SK-N-SH (cell line): ENCODE results near the gene MMP24OS.

Experiments used
- ELF1 ChIP-seq: IDR thresholded peaks from 2 replicates; pipeline ENCODE4 v1.4.0; 2012
- EP300 ChIP-seq, 2 experiments: IDR thresholded peaks; 2 replicates each; pipeline versions ENCODE4 v1.4.0 to v1.6.1; 2012; ENCODE audit warnings: borderline replicate concordance in 1 of 2, low read depth in 1 of 2, low read length in 1 of 2
- EZH2phosphoT487 ChIP-seq: fragments of 200-600 bp; sonication (generic); IDR thresholded peaks from 2 replicates; pipeline ENCODE4 v1.6.1; 2017; ENCODE audit warnings: low read depth, mixed run types, mild to moderate bottlenecking, antibody characterized with exemption, moderate library complexity, borderline replicate concordance
- NRF1 ChIP-seq: IDR thresholded peaks from 2 replicates; pipeline ENCODE4 v1.6.1; 2012; ENCODE audit warnings: low read depth, mild to moderate bottlenecking, low read length
- POLR2AphosphoS5 ChIP-seq: IDR thresholded peaks from 2 replicates; pipeline ENCODE4 v1.6.1; 2012; ENCODE audit warnings: low read depth, low read length
- RAD21 ChIP-seq: IDR thresholded peaks from 2 replicates; pipeline ENCODE4 v1.6.1; 2012; ENCODE audit warnings: mild to moderate bottlenecking, low read length
- RFX5 ChIP-seq: IDR thresholded peaks from 2 replicates; pipeline ENCODE4 v1.6.1; 2012; ENCODE audit warnings: mild to moderate bottlenecking, improper control_type of control experiment, low read length
- TCF12 ChIP-seq: IDR thresholded peaks from 2 replicates; pipeline ENCODE4 v1.4.0; 2012
- TF ChIP-seq, protein P1 (sequence below): IDR thresholded peaks from 2 replicates; pipeline ENCODE4 v1.4.0; 2012; ENCODE audit warnings: low read depth, borderline replicate concordance
- TF ChIP-seq, protein P2 (sequence below): fragments of 200-600 bp; sonication (generic); IDR thresholded peaks from 2 replicates; pipeline ENCODE4 v1.6.1; 2017; ENCODE audit warnings: antibody characterized with exemption, mild to moderate bottlenecking, moderate library complexity
- TF ChIP-seq, protein P3 (sequence below): fragments of 150-350 bp; IDR thresholded peaks from 2 replicates; pipeline ENCODE4 v1.6.1; 2017; ENCODE audit warnings: antibody characterized with exemption, low read length, low read depth, borderline replicate concordance

GRCh38 chr20:35267092-35267491 lies 10.8 kb downstream of the MMP24OS start:
- TF ChIP-seq TCF12 (no peak), RFX5 (no peak), EZH2phosphoT487 (no peak), NRF1 (no peak), EP300 (IDR thresholded peaks at IDR 0.05; ENCODE audit: borderline replicate concordance in 1 of 2, low read depth in 1 of 2, low read length in 1 of 2) (no peak), RAD21 (no peak), ELF1 (no peak), POLR2AphosphoS5 (no peak)
- TF ChIP-seq, protein P1, sequence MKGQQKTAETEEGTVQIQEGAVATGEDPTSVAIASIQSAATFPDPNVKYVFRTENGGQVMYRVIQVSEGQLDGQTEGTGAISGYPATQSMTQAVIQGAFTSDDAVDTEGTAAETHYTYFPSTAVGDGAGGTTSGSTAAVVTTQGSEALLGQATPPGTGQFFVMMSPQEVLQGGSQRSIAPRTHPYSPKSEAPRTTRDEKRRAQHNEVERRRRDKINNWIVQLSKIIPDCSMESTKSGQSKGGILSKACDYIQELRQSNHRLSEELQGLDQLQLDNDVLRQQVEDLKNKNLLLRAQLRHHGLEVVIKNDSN = no peak
- TF ChIP-seq, protein P2, sequence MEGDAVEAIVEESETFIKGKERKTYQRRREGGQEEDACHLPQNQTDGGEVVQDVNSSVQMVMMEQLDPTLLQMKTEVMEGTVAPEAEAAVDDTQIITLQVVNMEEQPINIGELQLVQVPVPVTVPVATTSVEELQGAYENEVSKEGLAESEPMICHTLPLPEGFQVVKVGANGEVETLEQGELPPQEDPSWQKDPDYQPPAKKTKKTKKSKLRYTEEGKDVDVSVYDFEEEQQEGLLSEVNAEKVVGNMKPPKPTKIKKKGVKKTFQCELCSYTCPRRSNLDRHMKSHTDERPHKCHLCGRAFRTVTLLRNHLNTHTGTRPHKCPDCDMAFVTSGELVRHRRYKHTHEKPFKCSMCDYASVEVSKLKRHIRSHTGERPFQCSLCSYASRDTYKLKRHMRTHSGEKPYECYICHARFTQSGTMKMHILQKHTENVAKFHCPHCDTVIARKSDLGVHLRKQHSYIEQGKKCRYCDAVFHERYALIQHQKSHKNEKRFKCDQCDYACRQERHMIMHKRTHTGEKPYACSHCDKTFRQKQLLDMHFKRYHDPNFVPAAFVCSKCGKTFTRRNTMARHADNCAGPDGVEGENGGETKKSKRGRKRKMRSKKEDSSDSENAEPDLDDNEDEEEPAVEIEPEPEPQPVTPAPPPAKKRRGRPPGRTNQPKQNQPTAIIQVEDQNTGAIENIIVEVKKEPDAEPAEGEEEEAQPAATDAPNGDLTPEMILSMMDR = no peak
- TF ChIP-seq, protein P3, sequence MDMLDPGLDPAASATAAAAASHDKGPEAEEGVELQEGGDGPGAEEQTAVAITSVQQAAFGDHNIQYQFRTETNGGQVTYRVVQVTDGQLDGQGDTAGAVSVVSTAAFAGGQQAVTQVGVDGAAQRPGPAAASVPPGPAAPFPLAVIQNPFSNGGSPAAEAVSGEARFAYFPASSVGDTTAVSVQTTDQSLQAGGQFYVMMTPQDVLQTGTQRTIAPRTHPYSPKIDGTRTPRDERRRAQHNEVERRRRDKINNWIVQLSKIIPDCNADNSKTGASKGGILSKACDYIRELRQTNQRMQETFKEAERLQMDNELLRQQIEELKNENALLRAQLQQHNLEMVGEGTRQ = no peak
